GM19043 (cell line): ENCODE data around the gene CEP290.
"Not testable (repeated sequence)": the region's sequence is repeated elsewhere in the genome, so short reads cannot be mapped to it uniquely, and the experiment has no call there.

Source experiments
- ATAC-seq: cut with Tn5 transposase; IDR thresholded peaks from one replicate; pipeline ENCODE4 v1.9.1; 2021; ENCODE audit warnings: low read depth; ENCODE audit not compliant: unreplicated experiment

Gene CEP290

GRCh38 chr12:88057994-88058718 lies 83.7 kb downstream of the CEP290 start:
- ATAC-seq = no peak

GRCh38 chr12:88056571-88056970 lies 85.3 kb downstream of the CEP290 start:
- ATAC-seq = no peak

- peak; percentile 77 for ATAC-seq
Observed at GRCh38 chr12:88052686-88053085, 89.2 kb downstream of the CEP290 start.

- ATAC-seq = no peak
Observed at GRCh38 chr12:88044035-88044434, 97.9 kb downstream of the CEP290 start.

- ATAC-seq = no peak
Observed at GRCh38 chr12:88037770-88038169, 104.1 kb downstream of the CEP290 start.

GRCh38 chr12:88036353-88036965 lies 105.4 kb downstream of the CEP290 start:
- ATAC-seq = no peak

DNA sequence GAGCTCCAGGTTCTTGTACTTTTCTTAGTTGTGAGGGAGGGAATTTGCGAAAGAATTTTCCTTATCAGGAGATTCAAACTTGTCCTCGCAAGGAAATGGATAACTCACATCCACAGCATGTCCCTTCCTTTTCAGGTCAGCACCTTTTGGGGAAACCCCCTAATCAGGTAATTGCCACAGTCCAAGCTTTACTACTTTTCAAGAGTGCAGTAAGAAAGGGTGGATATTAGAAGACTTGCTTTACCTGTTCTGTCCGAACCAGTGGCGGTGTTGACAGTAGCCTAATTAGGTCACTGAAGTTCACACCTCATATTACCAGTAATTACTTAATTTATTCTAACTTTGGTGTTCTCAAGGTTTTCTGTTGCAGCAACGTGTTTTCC lies 106.0 kb downstream of the CEP290 start:
- peak; percentile 15 for ATAC-seq

DNA sequence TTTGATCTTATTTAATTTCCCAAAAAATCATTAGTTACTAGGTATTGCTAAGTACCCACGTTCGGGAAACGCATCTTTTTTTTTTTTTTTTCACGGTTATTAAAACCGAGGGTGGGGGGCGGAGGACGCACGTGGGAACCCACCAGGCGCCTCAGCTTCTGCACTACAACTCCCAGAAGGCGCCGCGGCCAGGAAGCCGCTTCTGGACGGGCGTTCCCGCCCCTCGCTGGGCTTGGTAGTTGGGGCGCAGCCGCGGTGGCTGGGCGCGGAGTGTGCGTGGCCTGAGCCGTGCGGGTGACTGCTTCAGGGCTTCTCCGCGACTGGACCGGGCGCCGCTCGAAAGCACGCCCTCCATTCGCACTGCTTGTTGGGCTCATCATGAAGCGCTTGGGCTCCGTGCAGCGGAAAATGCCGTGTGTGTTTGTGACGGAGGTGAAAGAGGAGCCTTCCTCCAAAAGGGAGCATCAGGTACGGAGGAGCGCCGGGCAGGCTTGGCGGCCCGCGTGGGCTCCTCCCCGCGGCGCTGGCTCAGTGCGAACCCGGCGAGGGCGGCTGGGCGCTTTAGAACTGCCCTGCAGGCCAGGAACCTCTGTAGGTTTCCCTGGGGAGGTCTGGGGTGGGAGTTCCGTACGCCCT lies 106.5 kb downstream of the CEP290 start:
- peak; percentile 99 for ATAC-seq

DNA sequence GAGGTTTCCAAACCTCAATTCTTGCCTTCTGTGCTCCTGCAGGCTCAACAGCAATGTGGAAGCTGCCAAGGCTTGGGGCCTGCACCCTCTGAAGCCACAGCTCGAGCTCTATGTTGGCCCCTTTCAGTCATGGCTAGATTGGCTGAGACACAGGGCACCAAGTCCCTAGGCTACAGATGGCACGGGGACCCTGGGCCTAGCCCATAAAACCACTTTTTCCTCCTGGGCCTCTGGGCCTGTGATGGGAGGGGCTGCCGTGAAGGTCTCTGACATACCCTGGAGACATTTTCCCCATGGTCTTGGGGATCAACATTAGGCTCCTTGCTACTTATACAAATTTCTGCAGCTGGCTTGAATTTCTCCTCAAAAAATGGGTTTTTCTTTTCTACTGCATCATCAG lies 110.7 kb downstream of the CEP290 start:
- ATAC-seq = not testable (repeated sequence)

DNA sequence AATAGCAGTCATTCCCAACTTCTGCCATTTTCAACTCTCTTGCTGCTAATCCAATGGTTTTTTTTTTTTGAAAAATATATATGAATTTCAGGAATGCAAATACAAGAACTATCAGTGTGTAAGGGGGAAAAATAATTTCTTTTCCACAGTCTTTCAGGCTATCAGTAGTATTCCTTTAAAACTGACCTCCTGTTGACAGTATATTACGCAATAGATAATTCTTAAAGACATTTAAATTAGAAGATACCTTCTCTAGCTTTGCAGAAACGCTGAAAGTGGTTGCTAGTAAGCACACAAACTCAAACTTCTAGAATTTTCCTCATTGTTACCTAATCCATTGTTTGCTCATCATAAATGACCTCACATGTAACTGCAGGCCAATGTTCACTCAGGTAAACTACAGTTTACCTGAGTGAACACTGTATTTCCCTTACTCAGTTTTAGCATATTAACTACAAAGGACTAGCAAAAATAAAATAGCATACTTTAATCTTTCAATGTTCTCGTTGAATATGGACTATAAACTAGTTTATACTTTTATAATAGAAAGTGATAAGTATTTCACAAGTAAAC lies 112.7 kb downstream of the CEP290 start, which contains the start of gene C12orf50:
C12orf50 (minus strand) TSS at position 309 of the 573 bp plus-strand sequence. CDS start 2,439 bp downstream, outside the sequence.
- no peak for ATAC-seq

GRCh38 chr12:88026196-88026595 lies 115.7 kb downstream of the CEP290 start:
- ATAC-seq = no peak

GRCh38 chr12:88017964-88018363 lies 123.9 kb downstream of the CEP290 start:
- no peak for ATAC-seq

GRCh38 chr12:88015825-88016224 lies 126.1 kb downstream of the CEP290 start:
- ATAC-seq = no peak

- ATAC-seq = no peak
Observed at GRCh38 chr12:88011755-88012154, 130.1 kb downstream of the CEP290 start.

GRCh38 chr12:88006351-88006750 lies 135.5 kb downstream of the CEP290 start:
- no peak for ATAC-seq

- ATAC-seq = no peak
Observed at GRCh38 chr12:88001327-88001726, 140.6 kb downstream of the CEP290 start.
